Vagina (tissue), 2 donors: ENCODE data around the gene CD4. TPM values are rescaled to one million over a fixed set of nuclear protein-coding genes. Genes with fewer than 3 reads are reported as not detected.
A peak's percentile ranks its signal among the peaks of the same experiment; 100 is the strongest.

Experiments used
- DNase-seq, 2 donors: peaks; one replicate each; pipeline ENCODE4 v3.0.0-alpha.2; 2017; ENCODE audit errors: extremely low spot score in 2 of 2
- H3K27ac ChIP-seq: fragments of 200-600 bp; sonication (generic); one replicate; pipeline ENCODE4 v1.5.1; 2019
- H3K27me3 ChIP-seq: fragments of 200-600 bp; sonication (generic); one replicate; pipeline ENCODE4 v1.5.1; 2019
- H3K36me3 ChIP-seq, 2 donors: fragments of 200-600 bp; sonication (generic); one replicate each; pipeline ENCODE4 v1.5.1; 2017 to 2019
- H3K4me1 ChIP-seq: fragments of 200-600 bp; sonication (generic); one replicate; pipeline ENCODE4 v1.5.1; 2019
- H3K4me3 ChIP-seq, 2 donors: fragments of 200-600 bp; sonication (generic); 1 replicate in 1 of 2; 2 replicates in 1 of 2; pipeline ENCODE4 v1.5.1; 2016 to 2019
- H3K9me3 ChIP-seq: fragments of 200-600 bp; sonication (generic); one replicate; pipeline ENCODE4 v1.5.1; 2019
- POLR2A ChIP-seq, 2 donors: fragments of 450-650 bp; IDR thresholded peaks; one replicate each; pipeline ENCODE4 v1.6.1; 2017; ENCODE audit warnings: antibody characterized with exemption in 2 of 2, mild to moderate bottlenecking in 2 of 2, moderate library complexity in 2 of 2
- POLR2AphosphoS5 ChIP-seq, 2 donors: sonication (generic); formaldehyde crosslinking; IDR thresholded peaks; one replicate each; pipeline ENCODE4 v1.9.0; 2017; ENCODE audit warnings: antibody characterized with exemption in 2 of 2, mild to moderate bottlenecking in 2 of 2, low read depth in 1 of 2; ENCODE audit not compliant: insufficient read depth in 1 of 2
- intact Hi-C: fragments of 100-400 bp; cut with DNase I; formaldehyde crosslinking; loops from one replicate; pipeline ENCODE4 v1.15.1; 2023
- total RNA-seq: library from RNA; depleted of rRNA; stranded (reverse); fragments of >200 nt; gene quantifications from one replicate; pipeline ENCODE4 v1.2.3, GENCODE V29; 2016
- TF ChIP-seq, protein P1 (sequence below), 3 experiments: fragments of 450-650 bp in 2 of 3; fragments of 200-600 bp in 1 of 3; sonication (generic) in 1 of 3; IDR thresholded peaks; one replicate each; pipeline ENCODE4 v1.5.1; 2017 to 2019; ENCODE audit warnings: antibody characterized with exemption in 3 of 3, mild to moderate bottlenecking in 2 of 3, moderate library complexity in 2 of 3

The CD4 gene
- total RNA-seq, 1 donor from 2014 or later: 14.2 TPM

DNA sequence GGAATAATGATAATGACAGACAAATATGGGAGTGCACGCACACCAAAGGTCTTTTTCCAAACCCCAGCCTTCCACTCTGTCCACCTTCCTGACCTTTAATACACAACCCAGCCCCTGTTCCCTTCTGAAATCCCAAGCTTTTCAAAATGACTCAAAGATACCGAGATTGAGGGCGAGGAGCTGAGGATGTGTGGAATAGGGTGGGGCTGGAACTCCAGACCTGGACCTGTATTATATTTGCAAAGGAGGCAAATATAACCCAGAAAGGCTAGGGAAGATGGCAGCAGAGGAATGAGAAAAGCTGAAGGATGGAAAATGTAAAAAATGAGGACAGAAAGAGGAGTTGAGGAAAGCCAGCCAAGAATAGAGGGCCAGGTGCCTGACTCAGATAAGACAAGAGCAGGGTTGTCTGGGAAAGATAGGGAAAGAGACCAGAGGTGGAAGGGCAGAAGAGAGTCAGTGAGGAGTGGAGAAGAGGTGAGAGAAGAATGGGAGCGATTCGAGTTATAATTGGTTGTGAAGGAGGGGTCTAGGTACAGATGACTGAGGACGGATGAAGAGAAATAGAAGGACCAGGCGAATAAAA lies 24.2 kb upstream of the CD4 start:
- Histone ChIP-seq H3K36me3 (peaks cover 0 to 9% of the 10 kb centered on the region in 2 donors), H3K9me3 (no peaks in the 10 kb centered on the region), H3K27me3 (no peaks in the 10 kb centered on the region), H3K27ac (peak overlapping the region; percentile 97), H3K4me1 (peaks cover 55% of the 10 kb centered on the region), H3K4me3 (peak overlapping the region; percentile 75 to 98)
- TF ChIP-seq POLR2AphosphoS5 (IDR thresholded peaks at IDR 0.05; ENCODE audit: insufficient read depth in 1 of 2, low read depth in 1 of 2) (no peak), POLR2A (IDR thresholded peaks at IDR 0.05) (no peak)
- TF ChIP-seq, protein P1, sequence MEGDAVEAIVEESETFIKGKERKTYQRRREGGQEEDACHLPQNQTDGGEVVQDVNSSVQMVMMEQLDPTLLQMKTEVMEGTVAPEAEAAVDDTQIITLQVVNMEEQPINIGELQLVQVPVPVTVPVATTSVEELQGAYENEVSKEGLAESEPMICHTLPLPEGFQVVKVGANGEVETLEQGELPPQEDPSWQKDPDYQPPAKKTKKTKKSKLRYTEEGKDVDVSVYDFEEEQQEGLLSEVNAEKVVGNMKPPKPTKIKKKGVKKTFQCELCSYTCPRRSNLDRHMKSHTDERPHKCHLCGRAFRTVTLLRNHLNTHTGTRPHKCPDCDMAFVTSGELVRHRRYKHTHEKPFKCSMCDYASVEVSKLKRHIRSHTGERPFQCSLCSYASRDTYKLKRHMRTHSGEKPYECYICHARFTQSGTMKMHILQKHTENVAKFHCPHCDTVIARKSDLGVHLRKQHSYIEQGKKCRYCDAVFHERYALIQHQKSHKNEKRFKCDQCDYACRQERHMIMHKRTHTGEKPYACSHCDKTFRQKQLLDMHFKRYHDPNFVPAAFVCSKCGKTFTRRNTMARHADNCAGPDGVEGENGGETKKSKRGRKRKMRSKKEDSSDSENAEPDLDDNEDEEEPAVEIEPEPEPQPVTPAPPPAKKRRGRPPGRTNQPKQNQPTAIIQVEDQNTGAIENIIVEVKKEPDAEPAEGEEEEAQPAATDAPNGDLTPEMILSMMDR (IDR thresholded peaks at IDR 0.05): no peak
- DNase-seq: no peak
- intact Hi-C loops: loop anchor here (5.0 kb wide), 1 partner anchor 62 kb away; the partner anchor contains the start of gene P3H3

DNA sequence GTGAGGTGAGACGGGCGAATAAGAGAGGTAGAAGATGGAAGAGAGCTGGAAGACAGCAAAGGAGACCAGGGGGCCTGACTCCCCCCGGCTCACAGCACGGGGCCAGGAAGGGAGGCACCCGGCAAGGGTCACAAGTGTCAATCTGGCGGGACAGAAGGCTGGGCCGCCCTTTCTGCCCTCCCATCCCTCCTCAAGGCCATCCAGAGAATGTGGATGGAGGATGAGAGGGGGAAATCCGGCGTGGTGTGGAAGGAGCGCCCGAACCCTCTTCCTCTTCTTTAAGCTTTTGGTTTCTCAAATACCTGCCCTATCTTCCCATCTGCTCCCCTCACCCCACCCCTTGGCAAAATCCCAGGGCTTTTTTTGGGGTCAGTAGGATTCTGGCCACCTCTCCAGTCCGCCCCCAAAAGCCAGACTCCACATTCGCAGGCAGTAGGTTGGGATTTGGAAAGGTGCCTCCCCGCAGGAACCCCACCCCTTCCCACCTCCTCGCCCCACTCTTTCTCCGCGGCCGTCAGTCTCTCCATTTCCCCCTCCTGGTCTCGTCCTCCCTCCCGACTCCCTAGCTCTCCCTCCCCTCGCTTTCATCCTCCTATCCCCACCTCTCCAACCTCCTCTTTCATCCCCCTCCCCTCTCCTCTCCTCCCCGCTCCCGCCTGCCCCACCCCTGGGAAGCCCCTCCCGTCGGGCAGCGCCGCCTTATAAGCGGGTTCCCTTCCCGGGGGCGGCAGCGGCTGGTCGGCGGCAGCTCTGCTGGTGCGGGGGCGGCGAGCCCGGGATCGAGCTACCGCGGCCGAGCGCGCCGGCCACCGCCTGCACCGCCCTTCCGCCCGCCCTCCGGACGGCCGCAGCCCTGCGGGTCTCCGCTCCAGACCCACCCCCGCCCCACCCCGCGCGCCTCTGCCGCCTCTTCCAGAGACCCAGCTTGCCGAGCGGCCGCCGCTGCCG lies 23.4 kb upstream of the CD4 start, which contains the start of gene PTMS:
TSS of gene PTMS (plus strand) at position 730 of the 948 bp plus-strand sequence. CDS start 343 bp downstream, outside the sequence.
- Histone ChIP-seq H3K36me3 (peaks cover 0 to 17% of the 10 kb centered on the region in 2 donors), H3K4me3 (peak within 1 kb of the TSS; percentile 75 to 98), H3K9me3 (no peaks in the 10 kb centered on the region), H3K27me3 (no peaks in the 10 kb centered on the region), H3K27ac (peak within 1 kb of the TSS; percentile 97), H3K4me1 (peaks cover 59% of the 10 kb centered on the region)
- DNase-seq: no peak
- TF ChIP-seq, protein P1 (IDR thresholded peaks at IDR 0.05): no peak
- TF ChIP-seq POLR2A (IDR thresholded peaks at IDR 0.05) (peak in 1 of 2 donors; percentile 93), POLR2AphosphoS5 (IDR thresholded peaks at IDR 0.05; ENCODE audit: insufficient read depth in 1 of 2, low read depth in 1 of 2) (peak; percentile 25 to 85)
- intact Hi-C loops: loop anchor here (5.0 kb wide), 1 partner anchor 61 kb away; the partner anchor contains the start of gene P3H3

DNA sequence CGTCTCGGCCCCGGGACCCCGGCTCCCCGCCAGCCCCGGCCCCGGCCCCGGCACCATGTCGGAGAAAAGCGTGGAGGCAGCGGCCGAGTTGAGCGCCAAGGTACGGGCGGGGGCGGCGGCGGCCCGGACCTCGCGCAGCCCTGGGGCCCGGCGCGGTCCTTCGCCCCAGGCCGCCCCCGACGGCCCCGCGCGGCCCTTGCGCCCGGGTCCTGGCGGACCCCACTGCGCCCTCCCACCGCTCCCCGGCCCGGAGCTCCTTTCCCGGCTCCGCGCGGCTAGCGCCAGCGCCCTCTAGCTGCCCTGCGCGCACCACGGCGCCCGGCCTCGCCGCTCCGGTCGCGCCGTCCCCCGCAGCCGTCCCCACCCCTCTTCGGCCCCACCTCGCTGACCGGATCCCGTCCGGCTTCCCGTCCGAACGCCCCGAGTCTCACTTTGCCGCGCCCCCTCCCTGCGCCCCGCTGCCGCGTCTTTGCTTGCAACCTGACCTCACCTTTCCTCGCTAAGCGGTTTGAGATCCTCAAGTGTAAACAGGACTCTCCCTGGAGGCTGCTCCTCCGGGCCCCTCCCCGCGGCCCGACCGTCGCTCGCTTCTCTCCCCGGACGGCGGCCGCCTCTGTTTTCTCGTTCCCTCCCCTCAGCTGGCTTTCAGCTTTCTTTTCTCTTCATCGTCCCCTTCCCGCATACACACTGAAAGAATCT lies 22.5 kb upstream of the CD4 start:
- peaks cover 0 to 20% of the 10 kb centered on the region in 2 donors for H3K36me3 ChIP-seq
- H3K27ac ChIP-seq: peak overlapping the region; percentile 97
- intact Hi-C loops: loop anchor here (5.0 kb wide), 1 partner anchor 61 kb away; the partner anchor contains the start of gene P3H3
- H3K27me3 ChIP-seq: no peaks in the 10 kb centered on the region
- DNase-seq: no peak
- peaks cover 68% of the 10 kb centered on the region for H3K4me1 ChIP-seq
- TF ChIP-seq POLR2A (IDR thresholded peaks at IDR 0.05) (peak in 1 of 2 donors; percentile 35), POLR2AphosphoS5 (IDR thresholded peaks at IDR 0.05; ENCODE audit: insufficient read depth in 1 of 2, low read depth in 1 of 2) (peak in 1 of 2 donors; percentile 68)
- TF ChIP-seq, protein P1 (IDR thresholded peaks at IDR 0.05): peak in 2 of 3 experiments; percentile 27 to 42
- peak overlapping the region; percentile 75 to 98 for H3K4me3 ChIP-seq
- H3K9me3 ChIP-seq: no peaks in the 10 kb centered on the region

DNA sequence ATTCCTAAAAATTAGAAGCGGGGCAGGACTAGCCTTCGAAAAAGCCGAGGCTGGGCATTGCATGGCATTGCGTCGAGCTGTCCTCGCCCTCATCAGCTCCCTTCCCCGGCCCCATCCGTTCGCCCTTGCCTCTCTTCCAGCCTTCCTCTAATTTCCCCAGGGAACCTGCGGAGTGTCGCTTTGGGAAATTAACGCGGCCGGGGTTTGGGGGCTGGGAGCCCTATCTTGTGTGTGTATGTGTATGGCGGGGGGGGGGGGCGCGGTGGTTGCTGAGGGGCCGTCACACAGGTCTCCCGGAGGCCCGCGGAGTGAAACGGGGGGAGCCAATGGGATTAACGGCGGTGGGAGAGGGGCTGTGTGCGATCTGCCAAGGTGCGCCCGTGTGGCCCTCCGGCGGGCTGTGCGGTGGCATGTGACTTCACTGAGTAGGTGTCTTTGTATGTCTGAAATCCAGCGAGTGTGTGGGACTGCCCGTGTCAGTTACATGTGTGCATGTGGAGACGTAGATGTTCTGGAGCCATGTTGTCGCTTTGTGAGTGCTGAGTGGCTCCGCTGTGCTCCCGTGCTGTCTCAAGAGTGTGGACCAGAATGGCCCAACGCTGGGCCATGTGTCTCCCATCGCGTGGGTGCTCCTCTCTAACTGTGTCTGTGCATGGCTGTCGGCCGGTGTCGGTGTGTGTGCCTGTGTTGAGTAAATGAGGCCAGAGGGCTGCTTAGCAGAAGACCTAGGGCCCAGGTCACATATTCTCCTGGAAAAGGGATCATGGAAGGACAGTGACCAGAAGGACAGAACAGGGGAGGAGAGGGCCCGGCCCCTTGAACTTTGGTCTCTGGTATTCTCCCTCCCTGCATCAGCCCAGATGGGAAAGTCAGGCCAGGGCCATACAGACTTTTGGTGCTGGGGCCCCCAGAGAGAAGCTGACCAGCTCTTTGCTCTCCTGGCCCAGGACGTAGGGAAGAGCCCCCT lies 21.7 kb upstream of the CD4 start:
- Histone ChIP-seq H3K27me3 (no peaks in the 10 kb centered on the region), H3K9me3 (no peaks in the 10 kb centered on the region), H3K4me3 (peak overlapping the region; percentile 75 to 98), H3K4me1 (peaks cover 74% of the 10 kb centered on the region), H3K27ac (peak overlapping the region; percentile 97), H3K36me3 (peaks cover 0 to 20% of the 10 kb centered on the region in 2 donors)
- no peak for DNase-seq
- intact Hi-C loops: loop anchor here (5.0 kb wide), 1 partner anchor 60 kb away; the partner anchor contains the start of gene P3H3
- TF ChIP-seq POLR2AphosphoS5 (IDR thresholded peaks at IDR 0.05; ENCODE audit: insufficient read depth in 1 of 2, low read depth in 1 of 2) (no peak), POLR2A (IDR thresholded peaks at IDR 0.05) (no peak)
- TF ChIP-seq, protein P1 (IDR thresholded peaks at IDR 0.05): no peak
